IMR-90 (cell line): ENCODE results near the gene GPC6. TPM values are rescaled to one million over a fixed set of nuclear protein-coding genes. Genes with fewer than 3 reads are reported as not detected.
A peak's percentile ranks its signal among the peaks of the same experiment; 100 is the strongest.

Experiments used
- ATAC-seq: fragments of 200-7000 bp; cut with Tn5 transposase; 2 replicates; pipeline ENCODE4 v1.9.1; 2020; ENCODE audit warnings: low read depth, mild to moderate bottlenecking, moderate library complexity
- BruUV-seq: library from RNA; stranded (reverse); fragments of 400-500 nt; replicated peaks from 2 replicates; lab custom pipeline; 2021; lab: Mats Ljungman, UMichigan
- CTCF ChIA-PET: fragments of 300-600 bp; formaldehyde crosslinking; extraction: SDS; loops from one replicate; lab custom pipeline; 2021; ENCODE audit warnings: antibody characterized with exemption; lab: Yijun Ruan, JAX
- POLR2A ChIA-PET: fragments of 300-600 bp; sonication (Branson Sonifier 250); formaldehyde crosslinking; loops from one replicate; lab custom pipeline; 2022; ENCODE audit warnings: antibody characterized with exemption; ENCODE audit not compliant: unreplicated experiment; lab: Charles Lee
- DNase-seq: peaks from one replicate; pipeline ENCODE4 v3.0.0; 2013
- H2AFZ ChIP-seq: replicated peaks from 2 replicates; pipeline ENCODE3; 2013; ENCODE audit warnings: low read length, mild to moderate bottlenecking; ENCODE audit not compliant: poor library complexity
- H2AK5ac ChIP-seq: 2 replicates; pipeline ENCODE4 v1.6.1; 2013; ENCODE audit warnings: low read depth, low read length, inconsistent platforms
- H2AK9ac ChIP-seq: replicated peaks from 2 replicates; pipeline ENCODE3; 2013; ENCODE audit warnings: mild to moderate bottlenecking, low read depth, low read length, moderate library complexity; ENCODE audit not compliant: poor library complexity
- H2BK120ac ChIP-seq: 2 replicates; pipeline ENCODE4 v1.6.1; 2013; ENCODE audit warnings: low read depth, low read length, inconsistent platforms
- H2BK15ac ChIP-seq: 3 replicates; pipeline ENCODE4 v1.6.1; 2013; ENCODE audit warnings: low read depth, low read length, inconsistent platforms
- H2BK20ac ChIP-seq: 2 replicates; pipeline ENCODE4 v1.6.1; 2013; ENCODE audit warnings: low read depth, mild to moderate bottlenecking, inconsistent platforms, low read length, moderate library complexity
- H2BK5ac ChIP-seq: 2 replicates; pipeline ENCODE4 v1.6.1; 2013; ENCODE audit warnings: mild to moderate bottlenecking, low read depth, low read length, inconsistent platforms; ENCODE audit not compliant: poor library complexity, severe bottlenecking
- H3K14ac ChIP-seq: replicated peaks from 2 replicates; pipeline ENCODE4 v1.6.1; 2013; ENCODE audit warnings: low read depth, low read length, inconsistent platforms
- H3K18ac ChIP-seq: 2 replicates; pipeline ENCODE4 v1.6.1; 2013; ENCODE audit warnings: low read depth, low read length, control low read depth
- H3K23ac ChIP-seq: 2 replicates; pipeline ENCODE4 v1.6.1; 2013; ENCODE audit warnings: low read depth, low read length, inconsistent platforms
- H3K27ac ChIP-seq: 2 replicates; pipeline ENCODE4 v1.5.1; 2013; ENCODE audit warnings: mild to moderate bottlenecking, control low read depth, low read length; ENCODE audit not compliant: insufficient read depth
- H3K27me3 ChIP-seq: 2 replicates; pipeline ENCODE4 v1.6.1; 2013; ENCODE audit warnings: low read length; ENCODE audit not compliant: control insufficient read depth, insufficient read depth
- H3K36me3 ChIP-seq: 2 replicates; pipeline ENCODE4 v1.6.1; 2013; ENCODE audit warnings: low read length, mixed read lengths; ENCODE audit not compliant: control insufficient read depth, insufficient read depth
- H3K4ac ChIP-seq: 2 replicates; pipeline ENCODE4 v1.6.1; 2013; ENCODE audit warnings: low read depth, low read length, inconsistent platforms
- H3K4me1 ChIP-seq: 2 replicates; pipeline ENCODE4 v1.6.1; 2013; ENCODE audit warnings: low read length, mixed read lengths; ENCODE audit not compliant: control insufficient read depth, insufficient read depth
- H3K4me2 ChIP-seq: 2 replicates; pipeline ENCODE4 v1.6.1; 2013; ENCODE audit warnings: low read depth, mild to moderate bottlenecking, control low read depth, low read length, moderate library complexity
- H3K4me3 ChIP-seq: 2 replicates; pipeline ENCODE4 v1.5.1; 2013; ENCODE audit warnings: low read depth, mild to moderate bottlenecking, control low read depth, low read length, moderate library complexity; ENCODE audit not compliant: insufficient read depth
- H3K56ac ChIP-seq: 2 replicates; pipeline ENCODE4 v1.6.1; 2013; ENCODE audit warnings: low read length, inconsistent platforms; ENCODE audit not compliant: insufficient read depth; ENCODE audit errors: extremely low read depth
- H3K79me1 ChIP-seq, 2 experiments: 2 replicates each; pipeline ENCODE4 v1.6.1; 2013; ENCODE audit warnings: low read length in 2 of 2, inconsistent platforms in 1 of 2, low read depth in 1 of 2
- H3K9ac ChIP-seq: 2 replicates; pipeline ENCODE4 v1.6.1; 2013; ENCODE audit warnings: low read depth, low read length, control low read depth
- H3K9me1 ChIP-seq: 2 replicates; pipeline ENCODE4 v1.6.1; 2013; ENCODE audit warnings: low read length, inconsistent platforms; ENCODE audit not compliant: insufficient read depth
- H3K9me3 ChIP-seq: 2 replicates; pipeline ENCODE4 v1.6.1; 2013; ENCODE audit warnings: low read length; ENCODE audit not compliant: control insufficient read depth, insufficient read depth
- H4K20me1 ChIP-seq: 2 replicates; pipeline ENCODE4 v1.6.1; 2013; ENCODE audit warnings: low read length, inconsistent platforms; ENCODE audit not compliant: insufficient read depth
- H4K5ac ChIP-seq: 2 replicates; pipeline ENCODE4 v1.6.1; 2013; ENCODE audit warnings: mild to moderate bottlenecking, low read depth, low read length, control low read depth
- H4K8ac ChIP-seq, 2 experiments: 2 replicates each; pipeline ENCODE4 v1.6.1; 2013; ENCODE audit warnings: low read depth in 2 of 2, low read length in 2 of 2, control low read depth in 1 of 2, inconsistent platforms in 1 of 2
- H4K91ac ChIP-seq: 2 replicates; pipeline ENCODE4 v1.6.1; 2013; ENCODE audit warnings: low read depth, low read length, inconsistent platforms; ENCODE audit not compliant: insufficient read depth
- FOS ChIP-seq: fragments of 150-350 bp; IDR thresholded peaks from 2 replicates; pipeline ENCODE4 v1.6.1; 2016; ENCODE audit warnings: low read depth, low read length
- RCOR1 ChIP-seq: IDR thresholded peaks from 2 replicates; pipeline ENCODE4 v1.6.1; 2012; ENCODE audit warnings: mild to moderate bottlenecking, low read length, improper control_type of control experiment; ENCODE audit not compliant: insufficient replicate concordance
- RFX5 ChIP-seq: IDR thresholded peaks from 2 replicates; pipeline ENCODE4 v1.8.0; 2012; ENCODE audit warnings: low read depth, mild to moderate bottlenecking, low read length, moderate library complexity
- SMC3 ChIP-seq: fragments of 150-350 bp; IDR thresholded peaks from 2 replicates; pipeline ENCODE4 v1.6.1; 2016; ENCODE audit warnings: low read depth, mild to moderate bottlenecking, antibody characterized with exemption, low read length, moderate library complexity
- USF2 ChIP-seq: fragments of 150-350 bp; IDR thresholded peaks from 2 replicates; pipeline ENCODE4 v1.6.1; 2017; ENCODE audit warnings: mild to moderate bottlenecking, antibody characterized with exemption, low read length, low read depth
- WGBS, 2 experiments: methylation state at CpG; one replicate each; pipeline versions ENCODE4 v1.1.5 to v1.1.7; 2013; ENCODE audit warnings: missing lambda C conversion rate in 2 of 2; ENCODE audit not compliant: insufficient read length in 1 of 2; ENCODE audit errors: extremely low coverage in 2 of 2; 5-methylcytosine and 5-hydroxymethylcytosine counted together
- dilution Hi-C: fragments of 300-500 bp; cut with HindIII; formaldehyde crosslinking; loops from one replicate; pipeline ENCODE4 v1.14.3; 2018; ENCODE audit warnings: low sequenced_read_pairs; ENCODE audit not compliant: unreplicated experiment
- in situ Hi-C: fragments of 300-500 bp; cut with MboI; formaldehyde crosslinking; loops from 3 replicates; pipeline ENCODE4 v1.14.3; 2019; ENCODE audit warnings: low sequenced_read_pairs, inconsistent platforms, mixed read lengths
- intact Hi-C: fragments of 100-400 bp; cut with micrococcal nuclease; formaldehyde crosslinking; loops from 2 replicates; pipeline ENCODE4 v1.10.0; 2022
- polyA plus RNA-seq, 3 experiments: library from polyadenylated mRNA; depleted of rRNA; stranded (reverse); fragments of >200 nt; gene quantifications; 2 replicates each; pipeline ENCODE4 v1.2.3, GENCODE V29; 2012; ENCODE audit warnings: low replicate concordance in 1 of 3
- total RNA-seq: library from RNA; depleted of rRNA; stranded (reverse); fragments of >200 nt; gene quantifications from 2 replicates; pipeline ENCODE4 v1.2.3, GENCODE V29; 2012

The GPC6 gene
- total and polyA plus RNA-seq, 2 of the 4 experiments (the other 2 are of a cell fraction) = 14.9 to 39.4 TPM

GRCh38 chr13:93965587-93965986 lies 739.0 kb downstream of the GPC6 start:
- no TSS peak for BruUV-seq
- intact Hi-C loops = no loop called here
- Histone ChIP-seq H2AK5ac (no peak overlapping the region), H3K14ac (no peak overlapping the region), H3K9me1 (no peaks in the 10 kb centered on the region), H2BK120ac (no peak overlapping the region), H4K20me1 (no peaks in the 10 kb centered on the region), H4K8ac (no peak overlapping the region), H2BK5ac (no peak overlapping the region), H3K4ac (no peak overlapping the region), H4K5ac (no peak overlapping the region), H3K36me3 (no peaks in the 10 kb centered on the region), H3K4me2 (no peak overlapping the region), H3K27me3 (no peaks in the 10 kb centered on the region), H3K9ac (no peak overlapping the region), H3K56ac (no peak overlapping the region), H2AK9ac (no peak overlapping the region), H3K23ac (no peak overlapping the region), H4K91ac (0 out of 2 replicates have a peak overlapping the region, but pooled peaks have one; percentile 41), H3K18ac (no peak overlapping the region), H2BK15ac (no peak overlapping the region), H3K4me1 (peaks cover 1% of the 10 kb centered on the region; the same call in 1 of the 2 replicates), H3K27ac (no peak overlapping the region), H3K4me3 (no peak overlapping the region), H3K9me3 (no peaks in the 10 kb centered on the region), H2BK20ac (no peak overlapping the region), H3K79me1 (no peaks in the 10 kb centered on the region; a peak in 1 of 4 replicates), H2AFZ (no peak overlapping the region)
- DNase-seq (no peak), ATAC-seq (no peak)
- 71% methylated on average over 1 of the region's 3 CpGs; no CpG with 5 or more reads in 1 of the 2 experiments for WGBS, 2 experiments
- in situ Hi-C loops = no loop called here
- no peak for TF ChIP-seq SMC3
- no peak for TF ChIP-seq USF2
- TF ChIP-seq RCOR1 = no peak
- TF ChIP-seq FOS = no peak
- no peak for TF ChIP-seq RFX5
- dilution Hi-C loops = no loop called here
- CTCF ChIA-PET = no interaction called here
- POLR2A ChIA-PET = no interaction called here
